H1 (cell line): ENCODE data around the gene DLG1. TPM values are rescaled to one million over a fixed set of nuclear protein-coding genes. Genes with fewer than 3 reads are reported as not detected.

Source experiments
- CTCF ChIA-PET: fragments of 300-600 bp; sonication (Branson Sonifier 250); formaldehyde crosslinking; loops from one replicate; lab custom pipeline; 2021; ENCODE audit not compliant: partially characterized antibody; lab: Charles Lee
- POLR2A ChIA-PET: fragments of 300-600 bp; sonication (Branson Sonifier 250); formaldehyde crosslinking; loops from one replicate; lab custom pipeline; 2021; ENCODE audit warnings: inconsistent platforms; ENCODE audit not compliant: partially characterized antibody; lab: Charles Lee
- DNase-seq, 2 experiments: peaks; one replicate each; pipeline versions ENCODE4 v3.0.0 to v3.0.0-alpha.2; 2010 to 2022; ENCODE audit warnings: low spot score in 2 of 2, low read depth in 1 of 2, mixed read lengths in 1 of 2
- FAIRE-seq: peaks from 2 replicates; lab custom pipeline; 2011; peaks lifted over from hg19 to GRCh38; lab: Jason Lieb, UNC
- H2AFZ ChIP-seq: 2 replicates; pipeline ENCODE4 v1.8.1; 2012; ENCODE audit warnings: low read length, inconsistent platforms
- H2AK5ac ChIP-seq: 2 replicates; pipeline ENCODE4 v1.6.1; 2013; ENCODE audit warnings: low read depth, low read length
- H2BK120ac ChIP-seq: replicated peaks from 2 replicates; pipeline ENCODE3; 2013; ENCODE audit warnings: low read depth, low read length, inconsistent platforms
- H2BK12ac ChIP-seq: 2 replicates; pipeline ENCODE4 v1.6.1; 2013; ENCODE audit warnings: low read depth, low read length
- H2BK15ac ChIP-seq: 2 replicates; pipeline ENCODE4 v1.6.1; 2013; ENCODE audit warnings: low read length
- H2BK20ac ChIP-seq: 2 replicates; pipeline ENCODE4 v1.6.1; 2013; ENCODE audit warnings: low read length
- H2BK5ac ChIP-seq: 2 replicates; pipeline ENCODE4 v1.6.1; 2013; ENCODE audit warnings: low read depth, low read length
- H3K14ac ChIP-seq: 2 replicates; pipeline ENCODE4 v1.6.1; 2013; ENCODE audit warnings: inconsistent platforms; ENCODE audit not compliant: insufficient read length
- H3K18ac ChIP-seq: 2 replicates; pipeline ENCODE4 v1.6.1; 2013; ENCODE audit warnings: low read length; ENCODE audit errors: extremely low read depth
- H3K23ac ChIP-seq: 2 replicates; pipeline ENCODE4 v1.6.1; 2013; ENCODE audit warnings: inconsistent platforms; ENCODE audit not compliant: insufficient read length
- H3K23me2 ChIP-seq: 2 replicates; pipeline ENCODE4 v1.6.1; 2013; ENCODE audit warnings: low read depth, low read length
- H3K27ac ChIP-seq: 2 replicates; pipeline ENCODE4 v1.6.1; 2011; ENCODE audit warnings: low read depth, low read length, inconsistent platforms
- H3K27me3 ChIP-seq, 4 experiments: replicated peaks in 1 of 4; 1 replicate in 1 of 4; 2 replicates in 3 of 4; pipeline versions ENCODE4 v1.6.1 to v1.8.1; 2011 to 2013; ENCODE audit warnings: low read length in 3 of 4, mild to moderate bottlenecking in 3 of 4, inconsistent platforms in 2 of 4, mixed read lengths in 2 of 4, moderate library complexity in 1 of 4; ENCODE audit not compliant: control insufficient read depth in 3 of 4, insufficient read depth in 3 of 4; ENCODE audit errors: extremely low read depth in 1 of 4
- H3K36me3 ChIP-seq, 4 experiments: 2 replicates each; pipeline versions ENCODE4 v1.6.1 to v1.8.1; 2011 to 2013; ENCODE audit warnings: mild to moderate bottlenecking in 4 of 4, low read length in 3 of 4, moderate library complexity in 2 of 4, control low read depth in 1 of 4, inconsistent platforms in 1 of 4; ENCODE audit not compliant: insufficient read depth in 4 of 4, control insufficient read depth in 2 of 4
- H3K4ac ChIP-seq: replicated peaks from 2 replicates; pipeline ENCODE3; 2013; ENCODE audit warnings: low read length, low read depth, mixed read lengths, inconsistent platforms; ENCODE audit not compliant: insufficient read length
- H3K4me1 ChIP-seq, 4 experiments: replicated peaks in 1 of 4; 1 replicate in 1 of 4; 2 replicates in 3 of 4; pipeline versions ENCODE4 v1.6.1 to v1.8.1; 2011 to 2013; ENCODE audit warnings: low read length in 3 of 4, inconsistent platforms in 2 of 4, mixed read lengths in 1 of 4; ENCODE audit not compliant: insufficient read depth in 4 of 4, control insufficient read depth in 3 of 4
- H3K4me2 ChIP-seq, 2 experiments: 2 replicates each; pipeline versions ENCODE4 v1.6.1 to v1.8.1; 2011 to 2013; ENCODE audit warnings: low read depth in 2 of 2, low read length in 2 of 2, control low read depth in 1 of 2, inconsistent platforms in 1 of 2, mild to moderate bottlenecking in 1 of 2; ENCODE audit not compliant: insufficient read depth in 1 of 2
- H3K4me3 ChIP-seq, 4 experiments: fragments of 200-600, 300-600 bp in 1 of 4; sonication (generic), shearing (Covaris generic), sonication (Bioruptor Twin) in 1 of 4; 2 replicates each; pipeline versions ENCODE4 v1.5.1 to v1.8.1; 2011 to 2016; ENCODE audit warnings: low read length in 4 of 4, low read depth in 3 of 4, control low read depth in 2 of 4, inconsistent platforms in 2 of 4, mild to moderate bottlenecking in 2 of 4, mixed read lengths in 1 of 4, moderate library complexity in 1 of 4; ENCODE audit not compliant: insufficient read depth in 2 of 4; ENCODE audit errors: extremely low read depth in 1 of 4
- H3K56ac ChIP-seq: replicated peaks from 2 replicates; pipeline ENCODE3; 2013; ENCODE audit warnings: low read depth, mild to moderate bottlenecking, mixed read lengths, low read length, inconsistent platforms; ENCODE audit not compliant: insufficient read length
- H3K79me1 ChIP-seq: 2 replicates; pipeline ENCODE4 v1.6.1; 2013; ENCODE audit warnings: low read depth, low read length, control low read depth
- H3K79me2 ChIP-seq, 2 experiments: 2 replicates each; pipeline versions ENCODE4 v1.6.1 to v1.8.1; 2012 to 2013; ENCODE audit warnings: low read length in 2 of 2, mild to moderate bottlenecking in 2 of 2, inconsistent platforms in 1 of 2; ENCODE audit not compliant: insufficient read depth in 2 of 2, control insufficient read depth in 1 of 2
- H3K9ac ChIP-seq, 4 experiments: replicated peaks in 1 of 4; 1 replicate in 1 of 4; 2 replicates in 3 of 4; pipeline versions ENCODE4 v1.6.1 to v1.8.1; 2011 to 2013; ENCODE audit warnings: low read depth in 3 of 4, low read length in 3 of 4, control low read depth in 2 of 4, mild to moderate bottlenecking in 2 of 4, moderate library complexity in 2 of 4, inconsistent platforms in 1 of 4; ENCODE audit errors: extremely low read depth in 1 of 4
- H3K9me3 ChIP-seq, 2 experiments: 2 replicates each; pipeline versions ENCODE4 v1.6.1 to v1.8.1; 2012 to 2013; ENCODE audit warnings: mild to moderate bottlenecking in 2 of 2, moderate library complexity in 2 of 2, control low read depth in 1 of 2, inconsistent platforms in 1 of 2, low read depth in 1 of 2, low read length in 1 of 2, mixed read lengths in 1 of 2; ENCODE audit not compliant: insufficient read depth in 2 of 2
- H4K20me1 ChIP-seq, 2 experiments: replicated peaks in 1 of 2; 2 replicates each; pipeline versions ENCODE3 to v1.8.1; 2011 to 2013; ENCODE audit warnings: inconsistent platforms in 2 of 2, low read length in 2 of 2, mild to moderate bottlenecking in 1 of 2; ENCODE audit not compliant: insufficient read depth in 2 of 2, control insufficient read depth in 1 of 2
- H4K5ac ChIP-seq: 2 replicates; pipeline ENCODE4 v1.6.1; 2013; ENCODE audit warnings: low read length, low read depth, mixed read lengths, inconsistent platforms; ENCODE audit not compliant: insufficient read length
- H4K8ac ChIP-seq: 2 replicates; pipeline ENCODE4 v1.8.0; 2013; ENCODE audit warnings: mild to moderate bottlenecking, moderate library complexity, low read length, inconsistent platforms; ENCODE audit not compliant: insufficient read depth; ENCODE audit errors: extremely low read depth
- H4K91ac ChIP-seq: replicated peaks from 2 replicates; pipeline ENCODE3; 2013; ENCODE audit warnings: low read length, mixed read lengths, inconsistent platforms; ENCODE audit not compliant: insufficient read length
- BCL11A ChIP-seq, 2 experiments: IDR thresholded peaks; one replicate each; pipeline ENCODE4 v1.6.1; 2011; ENCODE audit warnings: low read depth in 2 of 2, low read length in 2 of 2, mild to moderate bottlenecking in 2 of 2
- EP300 ChIP-seq, 2 experiments: IDR thresholded peaks; 1 replicate in 1 of 2; 2 replicates in 1 of 2; pipeline ENCODE4 v1.6.1; 2011 to 2012; ENCODE audit warnings: low read depth in 2 of 2, low read length in 2 of 2, mild to moderate bottlenecking in 2 of 2, borderline replicate concordance in 1 of 2, inconsistent platforms in 1 of 2, moderate library complexity in 1 of 2
- HDAC6 ChIP-seq: IDR thresholded peaks from one replicate; pipeline ENCODE4 v1.7.1; 2012; ENCODE audit warnings: low read depth, mild to moderate bottlenecking, inconsistent platforms, low read length, moderate library complexity
- KDM4A ChIP-seq: IDR thresholded peaks from one replicate; pipeline ENCODE4 v1.7.1; 2012; ENCODE audit warnings: low read depth, mild to moderate bottlenecking, moderate library complexity, low read length, inconsistent platforms; ENCODE audit not compliant: severe bottlenecking
- MAFK ChIP-seq: IDR thresholded peaks from 2 replicates; pipeline ENCODE4 v1.6.1; 2012; ENCODE audit warnings: low read depth, mild to moderate bottlenecking, improper control_type of control experiment, low read length
- NANOG ChIP-seq: IDR thresholded peaks from 2 replicates; pipeline ENCODE4 v1.6.1; 2011; ENCODE audit warnings: low read length, low read depth, mild to moderate bottlenecking, inconsistent platforms; ENCODE audit not compliant: insufficient read depth, poor library complexity, severe bottlenecking
- RBBP5 ChIP-seq: IDR thresholded peaks from 2 replicates; pipeline ENCODE4 v1.7.1; 2012; ENCODE audit warnings: low read depth, mild to moderate bottlenecking, inconsistent platforms, low read length, moderate library complexity, borderline replicate concordance
- SAP30 ChIP-seq: fragments of 300-600 bp; sonication (generic); IDR thresholded peaks from 2 replicates; pipeline ENCODE4 v1.7.1; 2012; ENCODE audit warnings: low read length, moderate library complexity, mild to moderate bottlenecking, inconsistent platforms; ENCODE audit not compliant: insufficient read depth, insufficient replicate concordance
- SIX5 ChIP-seq: IDR thresholded peaks from 2 replicates; pipeline ENCODE4 v1.6.1; 2011; ENCODE audit warnings: mild to moderate bottlenecking, low read depth, low read length
- YY1 ChIP-seq: IDR thresholded peaks from 2 replicates; pipeline ENCODE4 v1.6.1; 2011; ENCODE audit warnings: low read depth, mild to moderate bottlenecking, low read length
- WGBS, 2 experiments: shearing (Covaris generic) in 1 of 2; methylation state at CpG; one replicate each; pipeline versions ENCODE4 v1.1.6 to v1.1.7; 2013 to 2015; ENCODE audit warnings: low lambda C conversion rate in 2 of 2, mixed read lengths in 2 of 2, inconsistent platforms in 1 of 2, low coverage in 1 of 2, missing lambda C conversion rate in 1 of 2; ENCODE audit not compliant: insufficient replicate concordance in 2 of 2, insufficient coverage in 1 of 2, insufficient read length in 1 of 2; ENCODE audit errors: extremely low coverage in 1 of 2, missing lambda C conversion rate in 1 of 2; 5-methylcytosine and 5-hydroxymethylcytosine counted together
- polyA plus RNA-seq, 7 experiments: library from polyadenylated mRNA; depleted of rRNA in 3 of 7; stranded (reverse) in 5 of 7; unstranded in 2 of 7; fragments of >200 nt in 5 of 7; fragments of 200-250 nt in 2 of 7; gene quantifications; 1 replicate in 5 of 7; 2 replicates in 1 of 7; 4 replicates in 1 of 7; pipeline versions ENCODE4 v1.2.1 to v1.2.3, GENCODE V29; 2011 to 2013; ENCODE audit warnings: missing spikeins in 2 of 7, mixed read lengths in 2 of 7
- total RNA-seq: library from RNA; stranded (reverse); fragmentation: NEBNext Ultra II Directional; extraction: Animal tissue kit (Norgen Biotek cat#: 25700); gene quantifications from 2 replicates; pipeline ENCODE4 v1.2.1, GENCODE V29; 2021

Gene DLG1
- total and polyA plus RNA-seq, 2 of the 8 experiments (the other 6 are each of a cell fraction or from before 2014, with no cell fraction given) = 13.4 to 78.8 TPM

DNA sequence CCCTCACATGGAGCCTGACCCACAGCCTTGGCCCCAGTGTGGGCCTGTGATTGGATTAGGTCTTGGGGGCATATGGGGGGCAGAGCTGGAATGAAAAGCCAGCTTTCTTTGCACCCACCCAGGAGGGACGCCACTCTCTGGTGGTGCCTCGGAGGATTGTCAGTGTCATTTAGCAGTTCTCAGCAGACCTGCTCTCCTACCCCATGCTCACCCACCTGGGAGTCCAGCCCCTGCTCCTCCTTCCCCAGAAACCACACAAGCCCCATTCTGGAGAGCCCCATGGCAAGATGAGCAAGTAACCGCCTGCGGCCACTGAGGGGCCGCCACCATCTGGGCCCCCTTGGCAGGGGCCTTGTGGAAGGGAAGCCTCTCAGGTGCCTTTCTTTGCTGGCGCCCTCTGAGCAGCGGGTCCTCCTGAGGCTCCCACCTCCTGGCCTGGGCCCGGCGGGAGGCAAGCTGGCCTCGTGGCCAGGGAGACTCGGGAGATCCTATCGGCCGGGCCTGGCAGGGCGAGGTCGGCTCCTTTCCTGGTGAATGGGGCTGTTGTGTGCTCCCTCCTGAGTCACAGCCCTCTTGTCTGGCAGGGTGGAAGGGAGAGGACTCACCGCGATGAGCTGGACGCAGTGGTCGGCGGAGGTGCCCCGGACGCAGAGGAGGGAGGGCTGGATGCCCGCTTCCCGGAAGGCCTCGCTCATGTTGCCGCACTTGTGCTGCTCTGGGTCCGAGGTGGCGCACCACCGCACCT is 271.1 kb downstream of the DLG1 start:
- Histone ChIP-seq H3K27me3 (peaks cover 9 to 21% (median 19%) of the 10 kb centered on the region in 4 experiments), H3K56ac (no peak overlapping the region), H2AK5ac (no peak overlapping the region), H4K91ac (no peak overlapping the region), H3K9ac (no peak overlapping the region), H2BK15ac (no peak overlapping the region), H2BK5ac (no peak overlapping the region), H2AFZ (no peak overlapping the region), H3K27ac (no peak overlapping the region), H3K4me1 (peaks cover 0 to 10% (median 9%) of the 10 kb centered on the region in 4 experiments; a peak in 5 of 7 replicates), H3K14ac (no peak overlapping the region), H3K79me1 (no peaks in the 10 kb centered on the region), H2BK120ac (no peak overlapping the region), H3K23ac (no peak overlapping the region), H4K8ac (peak overlapping the region; percentile 15; the same call in 1 of the 2 replicates), H2BK20ac (no peak overlapping the region), H4K20me1 (peaks cover 0 to 4% of the 10 kb centered on the region in 2 experiments), H2BK12ac (peak overlapping the region; percentile 50; the same call in 1 of the 2 replicates), H4K5ac (no peak overlapping the region), H3K18ac (no peak overlapping the region; the same call in 1 of the 2 replicates), H3K4me2 (no peak overlapping the region), H3K36me3 (no peaks in the 10 kb centered on the region), H3K4ac (no peak overlapping the region), H3K79me2 (no peaks in the 10 kb centered on the region), H3K4me3 (no peak overlapping the region), H3K9me3 (no peaks in the 10 kb centered on the region), H3K23me2 (peaks cover 9% of the 10 kb centered on the region; the same call in 1 of the 2 replicates)
- ChIA-PET POLR2A (interaction anchor here (1.9 kb wide), 1 partner anchor 25 kb away, joined by 6 read pairs; no protein-coding TSS in a partner anchor), CTCF (interaction anchor here (1.2 to 16.7 kb wide), 8 partner anchors 10 to 160 kb away, joined by 4 to 245 read pairs (median 6); no protein-coding TSS in a partner anchor)
- FAIRE-seq = no peak
- DNase-seq = peak in 1 of 2 experiments; percentile 45
- 85% methylated on average over 25 of the region's 29 CpGs; no CpG with 5 or more reads in 1 of the 2 experiments for WGBS, 2 experiments
- no peak for TF ChIP-seq NANOG
- TF ChIP-seq EP300 (IDR thresholded peaks at IDR 0.05; ENCODE audit: borderline replicate concordance in 1 of 2, low read depth in 2 of 2, low read length in 2 of 2) = no peak
- TF ChIP-seq YY1 = no peak
- no peak for TF ChIP-seq HDAC6
- no peak for TF ChIP-seq MAFK
- no peak for TF ChIP-seq BCL11A (IDR thresholded peaks at IDR 0.05; ENCODE audit: low read depth in 2 of 2, low read length in 2 of 2)
- TF ChIP-seq RBBP5 = no peak
- no peak for TF ChIP-seq SAP30
- TF ChIP-seq SIX5 = no peak
- TF ChIP-seq KDM4A = no peak
